Stomach (tissue), 9 donors: ENCODE results near the gene RBBP5. TPM values are rescaled to one million over a fixed set of nuclear protein-coding genes. Genes with fewer than 3 reads are reported as not detected.

Experiments
- DNase-seq, 2 donors: peaks; one replicate each; pipeline versions ENCODE4 v3.0.0 to v3.0.0-alpha.2; 2013 to 2019
- H3K27ac ChIP-seq, 5 donors: fragments of 200-600 bp in 4 of 5; sonication (generic) in 4 of 5; one replicate each; pipeline ENCODE4 v1.5.1; 2013 to 2019; ENCODE audit warnings: mild to moderate bottlenecking in 1 of 5, moderate library complexity in 1 of 5
- H3K27me3 ChIP-seq, 3 donors: fragments of 200-600 bp; sonication (generic); one replicate each; pipeline ENCODE4 v1.5.1; 2017 to 2019; ENCODE audit warnings: mixed run types in 1 of 3
- H3K36me3 ChIP-seq, 4 donors: fragments of 200-600 bp; sonication (generic); 1 replicate in 3 of 4; 2 replicates in 1 of 4; pipeline ENCODE4 v1.5.1; 2016 to 2019
- H3K4me1 ChIP-seq, 4 donors: fragments of 200-600 bp; sonication (generic); one replicate each; pipeline ENCODE4 v1.5.1; 2016 to 2019
- H3K4me3 ChIP-seq, 4 donors: fragments of 200-600 bp; sonication (generic) in 3 of 4; one replicate each; pipeline ENCODE4 v1.5.1; 2016 to 2019; ENCODE audit warnings: mild to moderate bottlenecking in 1 of 4
- H3K9me3 ChIP-seq, 4 donors: fragments of 200-600 bp; sonication (generic); one replicate each; pipeline ENCODE4 v1.5.1; 2016 to 2019
- CTCF ChIP-seq, 7 experiments: fragments of 450-650 bp in 4 of 7; fragments of 200-600 bp in 3 of 7; sonication (generic) in 3 of 7; IDR thresholded peaks; one replicate each; pipeline ENCODE4 v1.5.1; 2016 to 2019; ENCODE audit warnings: antibody characterized with exemption in 7 of 7, control low read depth in 2 of 7, mild to moderate bottlenecking in 1 of 7
- EP300 ChIP-seq: sonication (generic); formaldehyde crosslinking; IDR thresholded peaks from one replicate; pipeline ENCODE4 v1.6.1; 2017; ENCODE audit warnings: antibody characterized with exemption
- POLR2A ChIP-seq, 4 donors: fragments of 450-650 bp; IDR thresholded peaks; one replicate each; pipeline ENCODE4 v1.6.1; 2016; ENCODE audit warnings: antibody characterized with exemption in 4 of 4, control low read depth in 2 of 4, mild to moderate bottlenecking in 1 of 4, moderate library complexity in 1 of 4
- POLR2AphosphoS5 ChIP-seq, 3 donors: sonication (generic); formaldehyde crosslinking; IDR thresholded peaks; one replicate each; pipeline ENCODE4 v1.6.1; 2016; ENCODE audit warnings: antibody characterized with exemption in 3 of 3
- WGBS, 5 donors: extraction: QIAGEN DNeasy Blood & Tissue Kit in 3 of 5; methylation state at CpG; one replicate each; pipeline versions ENCODE4 v1.1.5 to v1.1.7; 2013 to 2018; 5-methylcytosine and 5-hydroxymethylcytosine counted together
- intact Hi-C: fragments of 100-400 bp; cut with DNase I; formaldehyde crosslinking; loops from one replicate; pipeline ENCODE4 v1.15.1; 2023; ENCODE audit warnings: low total_unique reads
- polyA plus RNA-seq, 3 donors: library from polyadenylated mRNA; stranded (reverse); fragments of 200-250 nt; gene quantifications; one replicate each; pipeline ENCODE4 v1.2.3, GENCODE V29; 2013
- total RNA-seq, 5 donors: library from RNA; depleted of rRNA; stranded (reverse); fragments of >200 nt; gene quantifications; one replicate each; pipeline versions ENCODE4 v1.1.0 to v1.2.3, GENCODE V29; 2014 to 2016
- donor health status: healthy with polysubstance abuse.
- donor health status: Bipolar disorder and iron deficiency.
- donor health status: healthy.

The RBBP5 gene
- total and polyA plus RNA-seq, 8 donors, result 1.4 to 13.4 (median 5.3) TPM

- Histone ChIP-seq H3K27ac (no peak overlapping the region), H3K27me3 (no peaks in the 10 kb centered on the region), H3K36me3 (no peaks in the 10 kb centered on the region), H3K4me3 (no peak overlapping the region), H3K4me1 (peaks cover 0 to 4% (median under 1%) of the 10 kb centered on the region in 4 donors), H3K9me3 (no peaks in the 10 kb centered on the region)
- no peak for TF ChIP-seq POLR2A (IDR thresholded peaks at IDR 0.05)
- no peak for TF ChIP-seq POLR2AphosphoS5 (IDR thresholded peaks at IDR 0.05)
- no peak for TF ChIP-seq CTCF (IDR thresholded peaks at IDR 0.05)
- TF ChIP-seq EP300, result no peak
- intact Hi-C loops, result loop anchor here (10.0 kb wide), 1 partner anchor 127 kb away; no protein-coding TSS in a partner anchor
- 84 to 91% (median 87%) methylated on average over 2 of the region's 2 CpGs for WGBS, 5 donors
- DNase-seq, result no peak
These were observed 6.3 kb upstream of the RBBP5 start for GRCh38 chr1:205128050-205128449.

DNA sequence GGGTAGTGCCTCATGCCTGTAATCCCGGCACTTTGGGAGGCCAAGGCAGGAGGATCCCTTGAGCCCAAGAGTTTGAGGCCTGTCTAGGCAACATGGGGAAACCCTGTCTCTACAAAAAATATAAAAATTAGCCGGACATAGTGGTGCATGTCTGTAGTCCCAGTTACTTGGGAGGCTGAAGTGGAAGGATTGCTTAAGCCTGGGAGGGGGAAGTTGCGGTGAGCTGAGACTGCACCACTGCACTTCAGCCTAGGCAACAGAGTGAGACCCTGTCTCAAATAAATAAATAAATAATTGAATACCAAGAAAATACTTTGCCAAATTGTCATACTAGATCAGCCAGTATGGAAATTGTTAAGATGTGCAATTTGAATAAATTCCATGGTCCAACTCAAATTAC lies 5.9 kb upstream of the RBBP5 start:
- intact Hi-C loops, result loop anchor here (10.0 kb wide), 1 partner anchor 127 kb away; no protein-coding TSS in a partner anchor
- no peak for TF ChIP-seq POLR2A (IDR thresholded peaks at IDR 0.05)
- TF ChIP-seq CTCF (IDR thresholded peaks at IDR 0.05), result no peak
- no peak for TF ChIP-seq EP300
- no peak for TF ChIP-seq POLR2AphosphoS5 (IDR thresholded peaks at IDR 0.05)
- no peaks in the 10 kb centered on the region for H3K36me3 ChIP-seq
- H3K27me3 ChIP-seq, result no peaks in the 10 kb centered on the region
- WGBS, 5 donors, result 80 to 93% (median 84%) methylated on average over 3 of the region's 3 CpGs
- no peak overlapping the region for H3K27ac ChIP-seq
- peaks cover 0 to 8% (median 4%) of the 10 kb centered on the region in 4 donors for H3K4me1 ChIP-seq
- no peaks in the 10 kb centered on the region for H3K9me3 ChIP-seq
- DNase-seq, result no peak
- H3K4me3 ChIP-seq, result no peak overlapping the region

- H3K27ac ChIP-seq, result no peak overlapping the region
- H3K27me3 ChIP-seq, result no peaks in the 10 kb centered on the region
- intact Hi-C loops, result loop anchor here (10.0 kb wide), 1 partner anchor 130 kb away; no protein-coding TSS in a partner anchor
- TF ChIP-seq CTCF (IDR thresholded peaks at IDR 0.05) (no peak), POLR2AphosphoS5 (IDR thresholded peaks at IDR 0.05) (no peak), POLR2A (IDR thresholded peaks at IDR 0.05) (no peak), EP300 (no peak)
- H3K36me3 ChIP-seq, result no peaks in the 10 kb centered on the region
- H3K9me3 ChIP-seq, result no peaks in the 10 kb centered on the region
- no peak overlapping the region for H3K4me3 ChIP-seq
- peaks cover 16 to 29% (median 22%) of the 10 kb centered on the region in 4 donors for H3K4me1 ChIP-seq
- WGBS, 5 donors, result 83 to 88% (median 87%) methylated on average over 7 of the region's 7 CpGs
- no peak for DNase-seq
These were observed 2.9 kb upstream of the RBBP5 start for GRCh38 chr1:205124726-205125125.

DNA sequence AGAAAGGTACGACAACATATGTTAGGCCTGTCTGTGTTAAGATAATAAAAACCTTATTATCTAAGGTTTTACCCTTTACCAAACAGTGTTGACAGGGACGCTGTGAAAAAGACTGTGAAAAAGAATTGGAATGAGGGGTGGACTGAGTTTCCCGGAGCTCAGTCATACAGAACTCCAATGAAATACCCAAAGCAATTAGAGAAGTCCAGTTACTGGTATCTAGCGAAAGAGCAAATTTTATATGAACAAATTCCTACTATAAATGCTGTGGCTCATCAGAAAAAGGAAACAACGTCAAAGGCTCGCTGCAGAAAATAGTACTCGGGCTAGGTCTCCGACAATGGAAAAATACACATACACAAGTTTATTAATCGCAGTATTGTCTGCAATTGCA lies 708 bp upstream of the RBBP5 start:
- H3K27ac ChIP-seq, result peak overlapping the region; percentile 89 to 97 (median 94)
- H3K4me3 ChIP-seq, result peak overlapping the region; percentile 84 to 97 (median 96)

More for the DNA sequence above, 708 bp upstream of the RBBP5 start:
- Histone ChIP-seq H3K27me3 (no peaks in the 10 kb centered on the region), H3K36me3 (peaks cover 0 to 21% (median 17%) of the 10 kb centered on the region in 4 donors), H3K9me3 (no peaks in the 10 kb centered on the region), H3K4me1 (peaks cover 16 to 43% (median 31%) of the 10 kb centered on the region in 4 donors)
- intact Hi-C loops, result loop anchor here (10.0 kb wide), 1 partner anchor 132 kb away; no protein-coding TSS in a partner anchor
- DNase-seq, result no peak
- TF ChIP-seq CTCF (IDR thresholded peaks at IDR 0.05), result peak in 2 of 7 experiments; percentile 2
- no peak for TF ChIP-seq POLR2AphosphoS5 (IDR thresholded peaks at IDR 0.05)
- WGBS, 5 donors, result 9 to 24% (median 14%) methylated on average over 9 of the region's 9 CpGs
